GM18861 (cell line): ENCODE results near the gene UAP1L1.
A peak's percentile ranks its signal among the peaks of the same experiment; 100 is the strongest.

Experiments used
- ATAC-seq: cut with Tn5 transposase; IDR thresholded peaks from one replicate; pipeline ENCODE4 v1.9.1; 2021; ENCODE audit not compliant: unreplicated experiment

The UAP1L1 gene

GRCh38 chr9:137128158-137128861 lies 51.0 kb downstream of the UAP1L1 start:
- ATAC-seq, result no peak

GRCh38 chr9:137128862-137129455 lies 51.6 kb downstream of the UAP1L1 start:
- ATAC-seq, result no peak

GRCh38 chr9:137129456-137130175 lies 52.3 kb downstream of the UAP1L1 start:
- peak; percentile 74 for ATAC-seq

GRCh38 chr9:137130176-137130755 lies 52.9 kb downstream of the UAP1L1 start:
- no peak for ATAC-seq
